GM19324 (cell line): ENCODE measurements around the gene CTSO.
"Not testable (repeated sequence)": the region's sequence is repeated elsewhere in the genome, so short reads cannot be mapped to it uniquely, and the experiment has no call there.

Experiments
- ATAC-seq: cut with Tn5 transposase; IDR thresholded peaks from one replicate; pipeline ENCODE4 v1.9.1; 2021; ENCODE audit warnings: mild to moderate bottlenecking, moderate library complexity; ENCODE audit not compliant: unreplicated experiment, low FRiP score

CTSO gene

GRCh38 chr4:155908187-155909139 is 45.2 kb downstream of the CTSO start:
- peak; percentile 72 for ATAC-seq

GRCh38 chr4:155907556-155907955 is 46.1 kb downstream of the CTSO start:
- ATAC-seq = no peak

GRCh38 chr4:155906554-155907247 is 47.0 kb downstream of the CTSO start:
- no peak for ATAC-seq

GRCh38 chr4:155904331-155904730 is 49.3 kb downstream of the CTSO start:
- no peak for ATAC-seq

- no peak for ATAC-seq
Observed at GRCh38 chr4:155903453-155903852, 50.2 kb downstream of the CTSO start, which contains the start of gene TDO2. Gene TDO2 (plus strand): TSS chr4:155903696. CDS start chr4:155903759, 63 bp downstream.

GRCh38 chr4:155901013-155901412 is 52.7 kb downstream of the CTSO start:
- ATAC-seq = peak; percentile 44

GRCh38 chr4:155900381-155900780 is 53.3 kb downstream of the CTSO start:
- peak; percentile 50 for ATAC-seq

GRCh38 chr4:155899891-155900290 is 53.8 kb downstream of the CTSO start:
- no peak for ATAC-seq

GRCh38 chr4:155898371-155898770 is 55.3 kb downstream of the CTSO start:
- ATAC-seq = not testable (repeated sequence)

- no peak for ATAC-seq
Observed at GRCh38 chr4:155891058-155891457, 62.6 kb downstream of the CTSO start.

- ATAC-seq = no peak
Observed at GRCh38 chr4:155889946-155890345, 63.7 kb downstream of the CTSO start.

- peak; percentile 89 for ATAC-seq
Observed at GRCh38 chr4:155889031-155889793, 64.5 kb downstream of the CTSO start.

GRCh38 chr4:155887847-155888570 is 65.7 kb downstream of the CTSO start:
- ATAC-seq = no peak

- no peak for ATAC-seq
Observed at GRCh38 chr4:155887045-155887444, 66.6 kb downstream of the CTSO start.

GRCh38 chr4:155885666-155886065 is 68.0 kb downstream of the CTSO start:
- no peak for ATAC-seq

GRCh38 chr4:155883895-155884294 is 69.8 kb downstream of the CTSO start:
- ATAC-seq = no peak

GRCh38 chr4:155881555-155881954 is 72.1 kb downstream of the CTSO start:
- ATAC-seq = peak; percentile 73

GRCh38 chr4:155879767-155880166 is 73.9 kb downstream of the CTSO start:
- ATAC-seq = no peak

GRCh38 chr4:155878611-155879010 is 75.1 kb downstream of the CTSO start:
- no peak for ATAC-seq

GRCh38 chr4:155877971-155878370 is 75.7 kb downstream of the CTSO start:
- ATAC-seq = no peak
